ENCODE data around the gene DIDO1. TPM values are rescaled to one million over a fixed set of nuclear protein-coding genes. Genes with fewer than 3 reads are reported as not detected.

Gene DIDO1
- total RNA-seq, 1 experiment from 2014 or later: 85.9 TPM

DNA sequence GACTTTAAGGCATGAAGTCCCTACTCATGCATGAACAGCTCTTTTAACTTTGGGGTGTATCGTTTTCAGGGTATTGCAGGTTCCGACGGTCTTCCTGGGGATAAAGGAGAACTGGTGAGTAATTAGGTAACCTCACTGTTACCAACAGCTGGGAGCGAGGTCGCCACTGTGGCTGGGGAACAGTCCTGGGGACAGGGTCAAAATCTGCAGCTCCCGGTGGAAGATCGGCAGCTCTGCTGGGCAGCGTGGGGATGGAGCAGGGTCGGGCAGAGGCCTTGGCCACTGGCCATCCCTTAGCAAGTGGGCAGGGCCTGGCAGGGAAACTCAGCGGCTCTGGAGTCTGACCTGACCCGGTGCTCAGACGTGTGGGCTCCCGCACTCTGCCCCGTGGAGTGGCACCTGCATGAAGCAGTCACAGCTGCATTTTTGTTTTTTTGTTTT lies 93.3 kb downstream of the DIDO1 start:
- Histone ChIP-seq H3K9me3 (ENCODE audit: control insufficient read depth, low read depth, low read length) (no peaks in the 10 kb centered on the region), H3K4me1 (ENCODE audit: insufficient read depth, low read length) (peaks cover 2% of the 10 kb centered on the region; the same call in 1 of the 2 replicates), H2AFZ (ENCODE audit: low read length) (no peak overlapping the region), H3K4me2 (ENCODE audit: insufficient read depth, insufficient read length, low read length) (peak overlapping the region; percentile 11), H4K8ac (replicated peaks; ENCODE audit: insufficient read length, low read depth, low read length) (no peak overlapping the region), H4K5ac (ENCODE audit: insufficient read length, low read depth, low read length) (no peak overlapping the region), H3K9ac (ENCODE audit: extremely low read depth, insufficient read length, low read length) (no peak overlapping the region), H4K91ac (ENCODE audit: insufficient read length, low read depth, low read length) (no peak overlapping the region), H4K20me1 (ENCODE audit: control insufficient read depth, insufficient read depth, insufficient read length) (no peaks in the 10 kb centered on the region), H3K23ac (ENCODE audit: insufficient read length, low read depth, low read length) (no peak overlapping the region), H3K4ac (ENCODE audit: low read depth, low read length) (no peak overlapping the region), H3K79me2 (ENCODE audit: insufficient read depth, low read length) (no peaks in the 10 kb centered on the region), H3K27me3 (ENCODE audit: insufficient read depth, low read length) (no peaks in the 10 kb centered on the region), H2BK20ac (ENCODE audit: low read depth, low read length, poor library complexity, severe bottlenecking) (no peak overlapping the region), H3K27ac (ENCODE audit: insufficient read length, low read depth, low read length) (no peak overlapping the region), H3K23me2 (ENCODE audit: insufficient read length, low read depth, low read length, poor library complexity, severe bottlenecking) (no peaks in the 10 kb centered on the region), H3T11ph (ENCODE audit: low read length) (no peak overlapping the region), H3K79me1 (ENCODE audit: insufficient read depth, low read depth, low read length, poor library complexity, severe bottlenecking) (no peaks in the 10 kb centered on the region), H2BK12ac (ENCODE audit: insufficient read length, low read depth, low read length) (no peak overlapping the region), H3K56ac (ENCODE audit: insufficient read length, low read depth, low read length) (no peak overlapping the region), H3K18ac (ENCODE audit: insufficient read length, low read depth, low read length) (no peak overlapping the region), H2BK15ac (ENCODE audit: low read depth, low read length) (no peak overlapping the region), H2BK120ac (ENCODE audit: low read depth, low read length, poor library complexity, severe bottlenecking) (no peak overlapping the region), H3K14ac (ENCODE audit: insufficient read depth, low read length) (no peak overlapping the region), H2AK5ac (ENCODE audit: insufficient read length, low read length) (no peak overlapping the region), H2BK5ac (ENCODE audit: insufficient read length, low read length) (no peak overlapping the region)
- Mint-ChIP-seq H3K36me3 (ENCODE audit: insufficient read depth in 1 of 3, low read depth in 3 of 3) (peaks cover 2 to 52% (median 30%) of the 10 kb centered on the region in 3 experiments; a peak in 5 of 7 replicates), H3K9me3 (0 out of 5 replicates have a peak, but pooled peaks cover 0 to 3% of the 10 kb centered on the region in 2 experiments), H3K27ac (peak overlapping the region; percentile 85 to 89 (median 85)), H3K4me1 (peaks cover 12 to 25% of the 10 kb centered on the region in 2 experiments), H3K27me3 (ENCODE audit: low read depth) (no peaks in the 10 kb centered on the region), H3K4me3 (peak overlapping the region in 1 of 2 experiments; percentile 69; a peak in 3 of 5 replicates)
- TF ChIP-seq, protein P1, sequence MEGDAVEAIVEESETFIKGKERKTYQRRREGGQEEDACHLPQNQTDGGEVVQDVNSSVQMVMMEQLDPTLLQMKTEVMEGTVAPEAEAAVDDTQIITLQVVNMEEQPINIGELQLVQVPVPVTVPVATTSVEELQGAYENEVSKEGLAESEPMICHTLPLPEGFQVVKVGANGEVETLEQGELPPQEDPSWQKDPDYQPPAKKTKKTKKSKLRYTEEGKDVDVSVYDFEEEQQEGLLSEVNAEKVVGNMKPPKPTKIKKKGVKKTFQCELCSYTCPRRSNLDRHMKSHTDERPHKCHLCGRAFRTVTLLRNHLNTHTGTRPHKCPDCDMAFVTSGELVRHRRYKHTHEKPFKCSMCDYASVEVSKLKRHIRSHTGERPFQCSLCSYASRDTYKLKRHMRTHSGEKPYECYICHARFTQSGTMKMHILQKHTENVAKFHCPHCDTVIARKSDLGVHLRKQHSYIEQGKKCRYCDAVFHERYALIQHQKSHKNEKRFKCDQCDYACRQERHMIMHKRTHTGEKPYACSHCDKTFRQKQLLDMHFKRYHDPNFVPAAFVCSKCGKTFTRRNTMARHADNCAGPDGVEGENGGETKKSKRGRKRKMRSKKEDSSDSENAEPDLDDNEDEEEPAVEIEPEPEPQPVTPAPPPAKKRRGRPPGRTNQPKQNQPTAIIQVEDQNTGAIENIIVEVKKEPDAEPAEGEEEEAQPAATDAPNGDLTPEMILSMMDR (conservative IDR thresholded peaks at IDR 0.05): no peak
- no CpG with 5 or more reads among the region's 14 CpGs for WGBS (ENCODE audit: extremely low coverage, insufficient read length, low lambda C conversion rate)
- no peak for DNase-seq
